AG04449 (cell line): ENCODE measurements around the gene PLCD3.

Experiments
- CTCF ChIA-PET: fragments of 350-600 bp; formaldehyde crosslinking; extraction: SDS; loops from one replicate; lab custom pipeline; 2021; ENCODE audit warnings: antibody characterized with exemption; lab: Yijun Ruan, JAX
- POLR2A ChIA-PET: fragments of 400-600, 350-600 bp; formaldehyde crosslinking; extraction: SDS; loops from one replicate; lab custom pipeline; 2020; ENCODE audit warnings: antibody characterized with exemption, inconsistent platforms; lab: Yijun Ruan, JAX
- DNase-seq: peaks from one replicate; pipeline ENCODE4 v3.0.0-alpha.2; 2010; ENCODE audit warnings: low read depth, low spot score
- H3K4me3 ChIP-seq: 2 replicates; pipeline ENCODE4 v1.5.1; 2011; ENCODE audit warnings: low read depth, mild to moderate bottlenecking, control low read depth, low read length
- CTCF ChIP-seq: IDR thresholded peaks from one replicate; pipeline ENCODE4 v1.5.1; 2011; ENCODE audit warnings: mild to moderate bottlenecking, moderate library complexity, low read length, control low read depth, inconsistent platforms; ENCODE audit not compliant: insufficient read depth; ENCODE audit errors: missing control alignments

Gene PLCD3

GRCh38 chr17:45098869-45099616 lies 33.3 kb downstream of the PLCD3 start:
- no peak overlapping the region for H3K4me3 ChIP-seq
- CTCF ChIA-PET, result interaction anchor here (0.5 to 9.3 kb wide), 47 partner anchors 7 to 227 kb away, joined by 3 to 123 read pairs (median 4); partner anchors contain the start of genes ACBD4 and NMT1
- peak; percentile 89 for TF ChIP-seq CTCF
- POLR2A ChIA-PET, result interaction anchor here (0.6 to 1.6 kb wide), 4 partner anchors 9 to 221 kb away, joined by 3 to 7 read pairs (median 4); partner anchors contain the start of gene NMT1
- no peak for DNase-seq

GRCh38 chr17:45098081-45098868 lies 34.0 kb downstream of the PLCD3 start:
- DNase-seq, result no peak
- CTCF ChIA-PET, result interaction anchor here (0.8 to 9.3 kb wide), 32 partner anchors 8 to 227 kb away, joined by 3 to 123 read pairs (median 8); partner anchors contain the start of genes ACBD4, NMT1 and PLCD3
- no peak for TF ChIP-seq CTCF
- H3K4me3 ChIP-seq, result no peak overlapping the region
- POLR2A ChIA-PET, result interaction anchor here (1.0 to 1.6 kb wide), 2 partner anchors 10 to 37 kb away, joined by 4 to 7 read pairs; partner anchors contain the start of gene NMT1

- ChIA-PET CTCF (interaction anchor here (0.9 to 9.3 kb wide), 13 partner anchors 10 to 186 kb away, joined by 3 to 123 read pairs (median 45); partner anchors contain the start of genes ACBD4 and PLCD3), POLR2A (interaction anchor here (1.2 kb wide), 1 partner anchor 36 kb away, joined by 3 read pairs; the partner anchor contains the start of gene PLCD3)
These were observed 35.4 kb downstream of the PLCD3 start for GRCh38 chr17:45096926-45097325.

GRCh38 chr17:45096141-45096540 lies 36.2 kb downstream of the PLCD3 start:
- no peak for DNase-seq
- CTCF ChIA-PET, result interaction anchor here (0.8 to 9.3 kb wide), 17 partner anchors 9 to 318 kb away, joined by 3 to 123 read pairs (median 16); partner anchors contain the start of genes ACBD4, DCAKD and PLCD3
- TF ChIP-seq CTCF, result peak; percentile 51
- POLR2A ChIA-PET, result interaction anchor here (1.2 kb wide), 1 partner anchor 37 kb away, joined by 3 read pairs; the partner anchor contains the start of gene PLCD3
- no peak overlapping the region for H3K4me3 ChIP-seq

More at GRCh38 chr17:45096926-45097325, 35.4 kb downstream of the PLCD3 start:
- no peak overlapping the region for H3K4me3 ChIP-seq
- DNase-seq, result no peak
- no peak for TF ChIP-seq CTCF

GRCh38 chr17:45093444-45094110 lies 38.7 kb downstream of the PLCD3 start:
- CTCF ChIA-PET, result interaction anchor here (0.9 to 9.3 kb wide), 7 partner anchors 13 to 173 kb away, joined by 4 to 123 read pairs (median 72); partner anchors contain the start of genes ACBD4 and PLCD3
- POLR2A ChIA-PET, result no interaction called here
- no peak for TF ChIP-seq CTCF
- no peak overlapping the region for H3K4me3 ChIP-seq
- DNase-seq, result no peak
